GM21786 (cell line): ENCODE measurements around the gene RNF25.

Experiments
- ATAC-seq: cut with Tn5 transposase; IDR thresholded peaks from one replicate; pipeline ENCODE4 v1.9.1; 2021; ENCODE audit not compliant: unreplicated experiment

RNF25 gene

GRCh38 chr2:218680061-218680460, 8.3 kb upstream of the RNF25 start:
- no peak for ATAC-seq

- ATAC-seq, result no peak
These were observed 7.3 kb upstream of the RNF25 start for GRCh38 chr2:218679119-218679518.

GRCh38 chr2:218671097-218671653, 627 bp downstream of the RNF25 start:
- ATAC-seq, result no peak

GRCh38 chr2:218664653-218665052, 7.1 kb downstream of the RNF25 start:
- no peak for ATAC-seq

GRCh38 chr2:218663901-218664300, 7.9 kb downstream of the RNF25 start:
- ATAC-seq, result no peak

- ATAC-seq, result no peak
These were observed 9.0 kb downstream of the RNF25 start for GRCh38 chr2:218662827-218663226.

- no peak for ATAC-seq
These were observed 9.4 kb downstream of the RNF25 start for GRCh38 chr2:218662377-218662776.

GRCh38 chr2:218659988-218660358, 11.8 kb downstream of the RNF25 start:
- ATAC-seq, result no peak

GRCh38 chr2:218659258-218659987, 12.4 kb downstream of the RNF25 start, which contains the start of the genes BCS1L and ZNF142:
BCS1L (plus strand) TSS chr2:218659683; CDS start chr2:218660988, 1,305 bp downstream.
ZNF142 (minus strand) TSS chr2:218659623; CDS start chr2:218656429, 3,194 bp downstream.
- peak; percentile 96 for ATAC-seq

GRCh38 chr2:218658671-218659257, 13.0 kb downstream of the RNF25 start:
- ATAC-seq, result peak; percentile 44

GRCh38 chr2:218655751-218656150, 16.1 kb downstream of the RNF25 start:
- no peak for ATAC-seq

- ATAC-seq, result no peak
These were observed 23.1 kb downstream of the RNF25 start for GRCh38 chr2:218648787-218649100.

- ATAC-seq, result no peak
These were observed 23.6 kb downstream of the RNF25 start for GRCh38 chr2:218648088-218648786.

- peak; percentile 85 for ATAC-seq
These were observed 26.7 kb downstream of the RNF25 start for GRCh38 chr2:218645126-218645525.

GRCh38 chr2:218644721-218645120, 27.1 kb downstream of the RNF25 start:
- ATAC-seq, result no peak

- ATAC-seq, result no peak
These were observed 28.0 kb downstream of the RNF25 start for GRCh38 chr2:218643751-218644310.

GRCh38 chr2:218642786-218643185, 29.0 kb downstream of the RNF25 start:
- no peak for ATAC-seq

- ATAC-seq, result no peak
These were observed 29.6 kb downstream of the RNF25 start for GRCh38 chr2:218642121-218642656.

- ATAC-seq, result no peak
These were observed 33.4 kb downstream of the RNF25 start for GRCh38 chr2:218638372-218638771.

GRCh38 chr2:218635719-218636118, 36.1 kb downstream of the RNF25 start:
- ATAC-seq, result no peak

GRCh38 chr2:218631837-218632236, 40.0 kb downstream of the RNF25 start:
- no peak for ATAC-seq
